ENCODE results near the gene MAGEL2. TPM values are rescaled to one million over a fixed set of nuclear protein-coding genes. Genes with fewer than 3 reads are reported as not detected.
"Not testable (repeated sequence)": the region's sequence is repeated elsewhere in the genome, so short reads cannot be mapped to it uniquely, and the experiment has no call there.

The MAGEL2 gene
- total RNA-seq, 2 donors from 2014 or later: 0.26 to 2.0 TPM

GRCh38 chr15:23599053-23599452 is 48.6 kb downstream of the MAGEL2 start:
- H3K27me3 ChIP-seq: no peaks in the 10 kb centered on the region
- 77 to 83% methylated on average over 1 of the region's 1 CpG for WGBS, 2 donors
- H3K36me3 ChIP-seq (replicated peaks in 1 of 2; ENCODE audit: insufficient read depth in 1 of 2, low read depth in 2 of 2): no peaks in the 10 kb centered on the region
- H3K4me3 ChIP-seq: no peak overlapping the region
- ATAC-seq (no peak), DNase-seq (no peak)
- no peak overlapping the region for H3K27ac ChIP-seq
- intact Hi-C loops (cut with DNase I): no loop called here
- H3K9me3 ChIP-seq: no peaks in the 10 kb centered on the region
- H3K4me1 ChIP-seq: no peaks in the 10 kb centered on the region
- TF ChIP-seq POLR2A (IDR thresholded peaks at IDR 0.05): no peak
- TF ChIP-seq CTCF (IDR thresholded peaks at IDR 0.05): no peak

GRCh38 chr15:23597278-23597677 is 50.4 kb downstream of the MAGEL2 start:
- H3K27ac ChIP-seq; H3K27me3 ChIP-seq; H3K36me3 ChIP-seq (replicated peaks in 1 of 2; ENCODE audit: insufficient read depth in 1 of 2, low read depth in 2 of 2); H3K9me3 ChIP-seq; H3K4me3 ChIP-seq; H3K4me1 ChIP-seq; intact Hi-C loops (cut with DNase I); DNase-seq; ATAC-seq: not testable (repeated sequence)
- WGBS, 2 donors: 68 to 87% methylated on average over 13 to 14 of the region's 14 CpGs

- no peak for TF ChIP-seq POLR2A (IDR thresholded peaks at IDR 0.05)
- TF ChIP-seq CTCF (IDR thresholded peaks at IDR 0.05): no peak
- no peak overlapping the region for H3K4me3 ChIP-seq
- intact Hi-C loops (cut with DNase I): no loop called here
Observed at GRCh38 chr15:23596736-23597135, 50.9 kb downstream of the MAGEL2 start.

GRCh38 chr15:23595368-23595767 is 52.3 kb downstream of the MAGEL2 start:
- H3K27me3 ChIP-seq: no peaks in the 10 kb centered on the region
- H3K27ac ChIP-seq: no peak overlapping the region
- intact Hi-C loops (cut with DNase I): no loop called here
- 49 to 59% methylated on average over 2 of the region's 2 CpGs for WGBS, 2 donors
- no peak for DNase-seq
- H3K4me3 ChIP-seq: no peak overlapping the region
- no peak for ATAC-seq
- no peaks in the 10 kb centered on the region for H3K36me3 ChIP-seq (replicated peaks in 1 of 2; ENCODE audit: insufficient read depth in 1 of 2, low read depth in 2 of 2)
- TF ChIP-seq CTCF (IDR thresholded peaks at IDR 0.05): no peak
- no peak for TF ChIP-seq POLR2A (IDR thresholded peaks at IDR 0.05)
- H3K9me3 ChIP-seq: no peaks in the 10 kb centered on the region
- H3K4me1 ChIP-seq: no peaks in the 10 kb centered on the region

More at GRCh38 chr15:23596736-23597135, 50.9 kb downstream of the MAGEL2 start:
- WGBS, 2 donors: 92 to 98% methylated on average over 5 of the region's 5 CpGs
- H3K9me3 ChIP-seq: no peaks in the 10 kb centered on the region
- no peaks in the 10 kb centered on the region for H3K36me3 ChIP-seq (replicated peaks in 1 of 2; ENCODE audit: insufficient read depth in 1 of 2, low read depth in 2 of 2)
- no peak overlapping the region for H3K27ac ChIP-seq
- DNase-seq (no peak), ATAC-seq (no peak)
- H3K27me3 ChIP-seq: no peaks in the 10 kb centered on the region
- H3K4me1 ChIP-seq: no peaks in the 10 kb centered on the region

- DNase-seq: no peak
- TF ChIP-seq CTCF (IDR thresholded peaks at IDR 0.05) (no peak), POLR2A (IDR thresholded peaks at IDR 0.05) (no peak)
- intact Hi-C loops (cut with DNase I): no loop called here
Observed at GRCh38 chr15:23594252-23594770, 53.4 kb downstream of the MAGEL2 start.

More at GRCh38 chr15:23594252-23594770, 53.4 kb downstream of the MAGEL2 start:
- H3K4me1 ChIP-seq: no peaks in the 10 kb centered on the region
- no peak overlapping the region for H3K4me3 ChIP-seq
- H3K27ac ChIP-seq: no peak overlapping the region
- no peaks in the 10 kb centered on the region for H3K36me3 ChIP-seq (replicated peaks in 1 of 2; ENCODE audit: insufficient read depth in 1 of 2, low read depth in 2 of 2)
- 84 to 86% methylated on average over 7 of the region's 7 CpGs for WGBS, 2 donors
- H3K27me3 ChIP-seq: no peaks in the 10 kb centered on the region
- H3K9me3 ChIP-seq: no peaks in the 10 kb centered on the region
- ATAC-seq: no peak

Other genes with a start within 250 kb of the MAGEL2 start
- gene GOLGA6L2, start 200.6 kb downstream of the MAGEL2 start, total RNA-seq: not detected
- under 1 TPM in 1 of 2 donors, not detected in 1; 0.26 TPM for gene MKRN3, start 82.2 kb downstream of the MAGEL2 start, total RNA-seq
- 10 to 100 TPM; 19.4 to 21.8 TPM for gene NDN, start 39.4 kb upstream of the MAGEL2 start, total RNA-seq

Measured in body of pancreas (tissue), 4 donors.